ENCODE data around the gene SLC41A3. TPM values are rescaled to one million over a fixed set of nuclear protein-coding genes. Genes with fewer than 3 reads are reported as not detected.

The SLC41A3 gene
- total RNA-seq, 4 donors from 2014 or later = 31.0 to 62.7 (median 37.5) TPM

DNA sequence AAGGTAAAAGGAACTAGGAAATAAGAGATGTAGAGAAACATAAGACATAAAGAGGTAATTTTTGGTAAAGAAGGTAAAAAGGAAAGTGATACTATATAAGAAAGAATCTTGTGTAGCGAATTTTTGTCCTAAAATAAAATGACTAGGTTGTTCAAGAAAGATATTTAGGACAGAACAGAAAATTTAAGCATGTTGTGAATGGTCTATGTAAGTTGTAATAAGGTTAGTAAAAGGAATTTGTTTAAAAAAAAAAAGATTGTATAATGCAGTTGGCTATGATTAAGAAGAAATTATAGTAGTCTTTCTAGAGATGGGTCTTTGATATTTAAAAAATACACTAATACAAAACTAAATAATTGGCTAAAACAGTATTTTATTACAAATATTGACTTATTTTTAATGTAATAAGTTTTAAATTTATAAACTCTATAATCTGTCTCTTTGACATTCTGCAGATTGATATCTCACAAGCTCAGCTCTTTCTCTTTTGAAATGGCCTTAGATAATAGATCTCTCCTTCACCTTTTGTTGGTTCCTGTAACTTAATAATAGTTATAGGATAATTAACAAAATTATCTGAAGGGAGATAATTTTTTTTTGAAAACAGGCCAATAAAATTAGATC is 3.7 kb upstream of the SLC41A3 start:
- WGBS, 2 donors (ENCODE audit: low coverage in 1 of 2) = 81 to 100% methylated on average over 1 of the region's 1 CpG
- no peak overlapping the region for H3K4me3 ChIP-seq
- no peaks in the 10 kb centered on the region for H3K36me3 ChIP-seq
- TF ChIP-seq POLR2AphosphoS5 (IDR thresholded peaks at IDR 0.05) (no peak), EP300 (IDR thresholded peaks at IDR 0.05) (no peak), POLR2A (IDR thresholded peaks at IDR 0.05) (no peak)
- TF ChIP-seq, protein P1, sequence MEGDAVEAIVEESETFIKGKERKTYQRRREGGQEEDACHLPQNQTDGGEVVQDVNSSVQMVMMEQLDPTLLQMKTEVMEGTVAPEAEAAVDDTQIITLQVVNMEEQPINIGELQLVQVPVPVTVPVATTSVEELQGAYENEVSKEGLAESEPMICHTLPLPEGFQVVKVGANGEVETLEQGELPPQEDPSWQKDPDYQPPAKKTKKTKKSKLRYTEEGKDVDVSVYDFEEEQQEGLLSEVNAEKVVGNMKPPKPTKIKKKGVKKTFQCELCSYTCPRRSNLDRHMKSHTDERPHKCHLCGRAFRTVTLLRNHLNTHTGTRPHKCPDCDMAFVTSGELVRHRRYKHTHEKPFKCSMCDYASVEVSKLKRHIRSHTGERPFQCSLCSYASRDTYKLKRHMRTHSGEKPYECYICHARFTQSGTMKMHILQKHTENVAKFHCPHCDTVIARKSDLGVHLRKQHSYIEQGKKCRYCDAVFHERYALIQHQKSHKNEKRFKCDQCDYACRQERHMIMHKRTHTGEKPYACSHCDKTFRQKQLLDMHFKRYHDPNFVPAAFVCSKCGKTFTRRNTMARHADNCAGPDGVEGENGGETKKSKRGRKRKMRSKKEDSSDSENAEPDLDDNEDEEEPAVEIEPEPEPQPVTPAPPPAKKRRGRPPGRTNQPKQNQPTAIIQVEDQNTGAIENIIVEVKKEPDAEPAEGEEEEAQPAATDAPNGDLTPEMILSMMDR (IDR thresholded peaks at IDR 0.05) = no peak
- no peak overlapping the region for H3K27ac ChIP-seq
- no peak for ATAC-seq
- peaks cover 0 to 15% (median 4%) of the 10 kb centered on the region in 3 donors for H3K4me1 ChIP-seq
- H3K27me3 ChIP-seq = no peaks in the 10 kb centered on the region
- H3K9me3 ChIP-seq = no peaks in the 10 kb centered on the region

- TF ChIP-seq POLR2AphosphoS5 (IDR thresholded peaks at IDR 0.05) (no peak), EP300 (IDR thresholded peaks at IDR 0.05) (no peak), POLR2A (IDR thresholded peaks at IDR 0.05) (no peak)
- TF ChIP-seq, protein P1 (IDR thresholded peaks at IDR 0.05) = no peak
- H3K4me1 ChIP-seq = peaks cover 0 to 26% (median 4%) of the 10 kb centered on the region in 3 donors
- WGBS, 2 donors (ENCODE audit: low coverage in 1 of 2) = 72 to 92% methylated on average over 2 of the region's 2 CpGs
- ATAC-seq = no peak
- H3K36me3 ChIP-seq = no peaks in the 10 kb centered on the region
- H3K27me3 ChIP-seq = no peaks in the 10 kb centered on the region
- no peak overlapping the region for H3K4me3 ChIP-seq
- no peaks in the 10 kb centered on the region for H3K9me3 ChIP-seq
- H3K27ac ChIP-seq = no peak overlapping the region
Observed at GRCh38 chr3:126085841-126086240, 1.9 kb upstream of the SLC41A3 start.

GRCh38 chr3:126085276-126085675 is 1.4 kb upstream of the SLC41A3 start:
- ATAC-seq = no peak
- TF ChIP-seq, protein P1 (IDR thresholded peaks at IDR 0.05) = no peak
- TF ChIP-seq EP300 (IDR thresholded peaks at IDR 0.05) = no peak
- TF ChIP-seq POLR2A (IDR thresholded peaks at IDR 0.05) = no peak
- H3K36me3 ChIP-seq = no peaks in the 10 kb centered on the region
- H3K9me3 ChIP-seq = no peaks in the 10 kb centered on the region
- H3K27me3 ChIP-seq = no peaks in the 10 kb centered on the region
- H3K27ac ChIP-seq = peak overlapping the region in 1 of 4 donors; percentile 95
- H3K4me3 ChIP-seq = no peak overlapping the region
- WGBS, 2 donors (ENCODE audit: low coverage in 1 of 2) = 95 to 98% methylated on average over 4 to 6 of the region's 7 CpGs
- H3K4me1 ChIP-seq = peaks cover 0 to 26% (median 4%) of the 10 kb centered on the region in 3 donors

GRCh38 chr3:126084768-126085180 is 850 bp upstream of the SLC41A3 start:
- Histone ChIP-seq H3K27me3 (no peaks in the 10 kb centered on the region), H3K4me3 (peak overlapping the region; percentile 51 to 95), H3K4me1 (peaks cover 0 to 26% (median 4%) of the 10 kb centered on the region in 3 donors), H3K27ac (peak overlapping the region; percentile 44 to 95 (median 90)), H3K36me3 (no peaks in the 10 kb centered on the region), H3K9me3 (no peaks in the 10 kb centered on the region)
- TF ChIP-seq, protein P1 (IDR thresholded peaks at IDR 0.05) = no peak
- TF ChIP-seq POLR2AphosphoS5 (IDR thresholded peaks at IDR 0.05) (no peak), POLR2A (IDR thresholded peaks at IDR 0.05) (no peak)
- ATAC-seq = no peak
- WGBS, 2 donors (ENCODE audit: low coverage in 1 of 2) = 40 to 71% methylated on average over 2 to 5 of the region's 5 CpGs

DNA sequence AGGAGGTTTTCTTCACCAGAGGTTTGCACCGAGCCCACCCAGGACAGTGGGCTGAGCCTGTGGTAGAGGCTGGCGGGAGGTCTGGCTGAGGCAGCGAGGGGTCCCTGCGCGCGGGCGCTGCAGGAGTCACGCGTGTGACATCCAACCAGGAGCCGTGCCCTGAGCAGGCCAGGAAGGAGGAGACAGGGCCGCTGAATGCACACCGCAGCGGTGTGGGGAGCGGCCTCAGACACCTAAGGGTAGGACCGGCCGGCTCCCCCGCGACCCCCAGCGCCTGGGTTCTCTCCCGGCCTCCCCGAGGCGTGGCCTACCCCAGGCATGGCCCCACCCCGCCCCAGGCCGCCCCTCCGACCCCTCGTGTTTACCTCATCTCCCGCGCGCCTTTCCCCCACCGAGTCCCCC is 412 bp downstream of the SLC41A3 start:
- Histone ChIP-seq H3K4me1 (peaks cover 0 to 26% (median 4%) of the 10 kb centered on the region in 3 donors), H3K4me3 (peak overlapping the region; percentile 51 to 95), H3K9me3 (no peaks in the 10 kb centered on the region), H3K27ac (peak overlapping the region; percentile 44 to 95 (median 90)), H3K36me3 (no peaks in the 10 kb centered on the region), H3K27me3 (no peaks in the 10 kb centered on the region)
- 0% methylated on average over 1 of the region's 30 CpGs; no CpG with 5 or more reads in 1 of the 2 donors for WGBS, 2 donors (ENCODE audit: low coverage in 1 of 2)
- no peak for TF ChIP-seq POLR2AphosphoS5 (IDR thresholded peaks at IDR 0.05)
- TF ChIP-seq, protein P1 (IDR thresholded peaks at IDR 0.05) = no peak
- no peak for TF ChIP-seq POLR2A (IDR thresholded peaks at IDR 0.05)
- no peak for TF ChIP-seq EP300 (IDR thresholded peaks at IDR 0.05)
- ATAC-seq = peak; percentile 66

All from gastroesophageal sphincter (tissue), 4 donors.